ENCODE measurements around the gene DENND6B.

DNA sequence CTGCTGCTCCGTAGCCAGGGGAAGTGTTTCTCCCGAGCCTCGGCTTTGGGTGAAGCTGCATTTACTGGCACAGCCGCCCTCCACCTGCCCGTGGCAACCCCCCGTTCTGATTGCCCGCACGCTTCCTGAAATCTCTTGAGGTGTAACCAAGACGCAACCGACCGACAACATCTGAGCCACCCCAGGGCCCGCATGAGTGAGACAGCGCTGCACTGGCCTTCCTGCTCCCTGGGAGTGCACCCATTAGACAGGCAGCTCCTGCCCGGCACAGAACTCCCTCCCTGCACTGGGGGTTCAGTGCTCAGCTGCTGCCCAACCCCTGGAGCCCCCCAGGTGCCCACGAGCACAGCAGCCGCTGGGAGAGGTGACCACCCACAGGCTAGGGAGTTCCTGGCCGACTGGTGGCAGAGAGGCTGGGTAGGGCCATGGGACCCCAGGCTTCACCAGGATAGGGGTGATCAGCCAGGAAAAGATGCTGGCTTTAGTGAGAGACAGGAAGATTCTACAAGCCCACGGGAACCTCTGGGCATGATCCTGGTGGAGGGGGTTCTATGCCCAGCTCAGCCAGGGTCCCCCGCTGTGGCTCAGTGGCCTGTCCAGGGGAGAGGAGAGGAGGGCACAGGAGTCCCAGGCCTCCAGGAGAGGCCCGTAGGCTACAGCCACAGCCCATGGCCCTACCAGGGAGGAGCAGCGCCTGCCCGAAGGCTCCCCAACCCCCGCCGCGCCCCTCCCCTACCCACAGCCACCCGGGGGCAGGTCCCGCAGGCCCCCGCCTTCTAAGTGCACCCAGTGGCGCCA is 34.0 kb downstream of the DENND6B start:
- TF ChIP-seq, protein P1, sequence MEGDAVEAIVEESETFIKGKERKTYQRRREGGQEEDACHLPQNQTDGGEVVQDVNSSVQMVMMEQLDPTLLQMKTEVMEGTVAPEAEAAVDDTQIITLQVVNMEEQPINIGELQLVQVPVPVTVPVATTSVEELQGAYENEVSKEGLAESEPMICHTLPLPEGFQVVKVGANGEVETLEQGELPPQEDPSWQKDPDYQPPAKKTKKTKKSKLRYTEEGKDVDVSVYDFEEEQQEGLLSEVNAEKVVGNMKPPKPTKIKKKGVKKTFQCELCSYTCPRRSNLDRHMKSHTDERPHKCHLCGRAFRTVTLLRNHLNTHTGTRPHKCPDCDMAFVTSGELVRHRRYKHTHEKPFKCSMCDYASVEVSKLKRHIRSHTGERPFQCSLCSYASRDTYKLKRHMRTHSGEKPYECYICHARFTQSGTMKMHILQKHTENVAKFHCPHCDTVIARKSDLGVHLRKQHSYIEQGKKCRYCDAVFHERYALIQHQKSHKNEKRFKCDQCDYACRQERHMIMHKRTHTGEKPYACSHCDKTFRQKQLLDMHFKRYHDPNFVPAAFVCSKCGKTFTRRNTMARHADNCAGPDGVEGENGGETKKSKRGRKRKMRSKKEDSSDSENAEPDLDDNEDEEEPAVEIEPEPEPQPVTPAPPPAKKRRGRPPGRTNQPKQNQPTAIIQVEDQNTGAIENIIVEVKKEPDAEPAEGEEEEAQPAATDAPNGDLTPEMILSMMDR (IDR thresholded peaks at IDR 0.05): no peak
- no peak for TF ChIP-seq POLR2A (IDR thresholded peaks at IDR 0.05)
